ENCODE results near the gene FAM81A. TPM values are rescaled to one million over a fixed set of nuclear protein-coding genes. Genes with fewer than 3 reads are reported as not detected.

Gene FAM81A
- total RNA-seq, 1 donor from 2014 or later = 7.3 TPM

DNA sequence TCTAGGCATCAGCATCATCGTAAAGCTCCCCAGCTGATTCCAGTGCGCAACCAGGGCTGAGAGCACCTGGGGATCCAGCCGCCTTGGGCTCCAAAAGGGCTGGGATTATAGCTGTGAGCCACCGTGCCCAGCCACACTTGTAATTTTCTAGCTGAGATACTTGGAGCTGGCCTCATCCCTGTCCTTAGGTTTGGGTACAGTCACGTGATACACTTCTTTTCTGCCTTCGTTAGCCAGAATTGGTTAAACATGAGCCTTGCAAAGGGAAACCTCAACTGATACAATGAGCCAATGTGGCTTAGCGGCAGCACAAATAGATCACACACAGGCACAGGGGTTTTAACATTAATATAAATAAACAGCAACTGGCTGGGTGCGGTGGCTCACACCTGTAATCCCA, 103.8 kb downstream of the FAM81A start:
- no peak for DNase-seq (ENCODE audit: low spot score)

DNA sequence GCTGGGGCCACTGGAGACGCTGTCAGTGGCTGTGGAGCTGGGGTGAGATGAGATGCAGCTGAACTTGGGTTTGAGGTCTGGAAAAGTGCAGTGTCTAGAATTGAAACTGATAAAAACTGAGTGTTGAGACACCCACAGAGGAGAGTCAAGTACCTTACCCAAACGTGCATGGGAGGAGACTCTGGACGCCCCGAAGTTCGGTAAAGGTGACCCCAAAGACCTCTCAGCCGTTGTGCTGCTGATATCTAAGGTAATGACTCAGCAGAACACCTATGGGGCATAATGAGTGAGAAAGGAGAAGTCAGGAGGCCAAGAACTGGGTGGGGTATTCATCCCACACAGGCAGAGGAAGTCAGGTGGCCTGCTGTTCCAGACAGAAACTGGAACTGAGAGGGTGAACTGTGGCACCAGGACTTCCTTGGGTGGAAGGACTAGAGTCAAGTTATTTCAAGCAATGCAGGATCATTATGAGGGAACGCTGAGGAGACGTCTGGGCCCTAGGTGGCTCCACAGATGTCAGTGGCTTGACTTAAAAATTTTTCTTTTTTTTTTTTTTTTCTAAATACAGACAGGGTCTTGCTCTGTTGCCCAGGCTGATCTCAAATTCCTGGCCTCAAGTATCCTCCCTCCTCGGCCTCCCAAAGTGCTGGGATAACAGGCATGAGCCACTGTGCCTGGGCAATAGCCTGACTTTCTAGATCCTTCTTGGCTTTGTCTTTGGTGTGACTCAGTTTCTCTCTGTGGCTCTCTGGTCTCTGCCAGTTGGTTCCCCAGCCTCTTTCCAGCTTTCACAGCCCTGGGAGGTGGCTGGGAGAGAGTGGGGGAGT, 105.9 kb downstream of the FAM81A start:
- no peak for DNase-seq (ENCODE audit: low spot score)

DNA sequence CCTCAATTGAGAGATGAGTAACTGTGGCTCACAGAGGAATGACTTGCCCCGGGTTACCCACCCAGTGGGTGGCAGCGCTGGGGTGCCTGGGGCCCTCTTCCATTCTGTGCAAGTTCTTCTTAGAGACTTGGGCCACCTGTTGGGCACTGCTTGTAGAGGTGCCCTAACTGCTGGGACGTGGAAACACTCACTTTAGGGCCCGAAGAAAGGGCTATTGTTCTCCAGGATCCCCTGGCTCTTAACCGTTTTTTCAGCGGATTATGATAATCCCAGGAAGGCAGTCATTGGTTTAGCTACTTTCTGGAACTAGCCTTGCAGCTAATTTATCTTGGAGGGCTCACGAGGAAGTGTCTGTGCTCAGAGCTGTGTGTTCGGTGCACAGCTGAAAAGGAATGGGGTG, 107.6 kb downstream of the FAM81A start:
- DNase-seq (ENCODE audit: low spot score) = no peak

DNA sequence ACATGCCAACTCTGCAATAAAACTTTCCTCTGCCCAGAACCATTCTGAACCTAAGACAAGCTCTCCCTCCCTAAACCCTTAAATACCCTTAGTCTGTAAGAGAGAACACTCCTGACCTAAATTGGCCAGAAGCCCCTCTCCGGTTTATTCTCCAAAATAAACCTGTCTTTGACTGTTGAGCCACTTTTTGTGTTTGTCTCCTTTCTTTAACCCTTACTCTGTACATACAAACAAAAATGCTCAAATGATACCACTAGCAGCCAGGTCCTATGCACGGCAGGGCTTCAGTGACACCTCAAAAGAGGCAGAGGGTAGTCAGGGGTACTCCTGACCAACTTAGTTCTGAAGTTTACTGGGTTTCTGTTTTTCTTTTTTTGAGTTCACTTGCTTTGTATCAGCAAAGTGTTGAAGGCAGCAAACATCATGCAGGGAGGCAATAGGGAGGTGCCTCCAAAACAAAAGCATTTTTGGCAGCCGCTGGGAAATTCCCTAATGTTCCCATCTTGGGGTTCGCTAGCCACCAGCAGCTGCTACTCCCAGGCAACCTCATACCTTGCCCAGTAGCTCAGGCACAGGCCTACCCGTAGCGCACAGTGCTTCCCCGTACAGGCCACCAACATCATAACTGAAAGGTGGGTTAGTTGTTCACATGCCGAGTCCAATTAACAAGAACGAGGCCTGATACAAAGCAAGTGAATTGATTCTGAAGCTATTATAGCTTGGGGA, 110.7 kb downstream of the FAM81A start:
- no peak for DNase-seq (ENCODE audit: low spot score)

DNA sequence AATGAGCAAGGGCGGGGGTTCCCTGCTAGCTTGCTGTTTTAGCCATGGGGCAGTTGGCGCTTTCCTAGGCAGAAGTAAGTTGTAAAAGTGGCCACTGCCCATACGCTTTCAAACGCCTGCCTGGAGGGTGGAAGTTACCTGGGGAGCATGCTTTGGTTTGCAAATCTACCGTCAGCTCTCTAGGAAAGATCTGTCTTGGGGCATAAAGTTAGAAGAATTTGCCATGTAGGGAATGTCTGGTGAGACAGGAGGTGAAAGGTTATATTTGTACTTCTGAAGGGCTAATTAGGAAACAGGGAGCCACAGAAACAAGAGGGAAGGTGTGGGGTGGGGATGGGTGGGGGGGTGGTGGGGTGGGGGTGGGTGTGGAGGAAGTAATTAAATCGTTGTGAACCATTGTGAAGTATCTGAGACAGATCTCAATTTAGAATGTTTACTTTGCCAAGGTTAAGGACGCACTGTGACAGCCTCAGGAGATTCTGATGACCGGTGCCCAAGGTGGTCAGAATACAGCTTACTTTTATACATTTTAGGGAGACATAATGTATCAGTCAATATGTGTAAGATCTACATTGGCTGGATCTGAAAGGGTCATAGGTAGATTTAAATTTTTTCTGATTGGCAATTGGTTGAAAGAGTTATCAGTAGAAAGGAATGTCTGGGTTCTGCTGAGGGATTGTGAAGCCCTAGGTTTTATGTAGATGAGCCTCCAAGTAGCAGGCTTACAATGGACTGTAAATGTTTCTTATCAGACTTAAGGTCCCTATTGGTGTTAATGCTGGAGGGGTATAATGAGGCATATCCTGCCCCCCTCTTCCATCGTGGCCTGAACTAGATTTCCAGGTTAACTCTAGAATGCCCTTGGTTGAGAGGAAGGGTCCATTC, 111.6 kb downstream of the FAM81A start:
- no peak for DNase-seq (ENCODE audit: low spot score)

DNA sequence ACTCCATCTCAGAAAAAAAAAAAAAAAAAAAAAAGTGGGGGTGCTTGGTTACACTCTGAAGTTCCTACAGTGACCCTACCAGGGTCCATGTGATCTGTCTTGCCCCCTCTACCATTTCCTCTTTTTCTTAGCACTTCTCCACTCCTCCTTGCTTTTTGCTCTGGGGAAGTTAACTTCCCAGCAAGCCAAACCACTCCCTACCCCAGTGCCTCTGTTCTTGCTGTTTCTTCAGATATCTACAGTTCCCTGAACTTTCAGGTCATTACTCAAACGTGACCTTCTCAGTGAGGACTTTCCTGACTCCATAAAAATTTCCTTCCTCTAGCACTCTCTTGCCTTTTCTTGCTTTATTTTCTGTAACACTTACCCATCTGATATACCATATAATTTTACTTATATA, 112.5 kb downstream of the FAM81A start:
- no peak for DNase-seq (ENCODE audit: low spot score)

DNA sequence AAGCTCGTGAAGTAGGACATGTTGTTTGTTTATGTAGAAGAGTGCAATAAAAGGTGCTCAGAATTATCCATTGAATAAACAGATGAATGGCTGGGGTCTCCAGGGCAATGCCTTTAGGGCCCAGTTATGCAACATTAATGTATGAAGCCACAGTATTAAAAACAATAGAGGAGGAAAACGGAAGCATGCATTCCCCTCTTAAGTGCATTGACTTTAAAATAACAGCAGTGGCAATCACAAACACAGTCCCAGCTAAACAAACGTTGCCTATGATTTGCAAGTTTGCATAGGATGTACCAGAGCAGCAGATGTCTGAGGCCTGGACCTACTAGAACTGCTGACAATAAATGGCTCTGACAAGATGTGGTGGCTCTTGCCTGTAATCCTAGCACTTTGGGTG, 113.0 kb downstream of the FAM81A start:
- no peak for DNase-seq (ENCODE audit: low spot score)

DNA sequence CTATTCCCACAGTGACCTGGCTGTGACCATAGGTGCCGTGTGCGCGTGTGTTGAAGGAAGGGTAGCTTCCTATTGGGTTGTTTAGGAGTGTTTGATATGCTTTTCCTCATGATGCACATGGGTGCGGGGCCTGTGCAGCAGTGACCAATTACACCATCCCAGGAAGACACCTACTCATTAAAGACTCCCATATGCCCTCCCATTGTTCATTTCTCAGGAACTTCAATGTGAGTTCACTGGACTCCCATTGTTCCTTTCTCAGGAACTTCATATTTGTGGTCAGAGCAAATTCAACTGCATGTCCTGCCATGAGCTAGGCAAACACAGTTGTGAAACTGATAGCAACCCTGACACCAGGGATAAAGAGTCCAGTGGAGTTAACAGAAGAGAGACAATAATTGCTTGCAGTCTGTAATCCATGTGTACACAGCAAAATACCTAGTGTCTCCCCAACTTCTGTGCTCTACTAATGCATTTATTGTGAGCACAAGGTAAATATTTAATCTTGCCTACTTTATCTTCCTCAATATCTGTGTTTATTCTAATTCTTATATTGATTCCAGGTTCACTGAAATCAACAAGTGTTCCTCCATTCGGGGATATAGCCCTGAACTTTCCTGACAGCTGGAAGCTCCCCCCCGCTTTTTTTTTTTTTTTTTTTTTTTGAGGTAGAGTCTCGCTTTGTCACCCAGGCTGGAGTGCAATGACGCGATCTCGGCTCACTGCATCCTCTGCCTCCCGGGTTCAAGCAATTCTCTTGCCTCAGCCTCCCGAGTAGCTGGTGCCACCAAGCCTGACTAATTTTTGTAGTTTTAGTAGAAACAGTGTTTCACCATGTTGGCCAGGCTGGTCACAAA, 116.1 kb downstream of the FAM81A start:
- DNase-seq (ENCODE audit: low spot score) = no peak

DNA sequence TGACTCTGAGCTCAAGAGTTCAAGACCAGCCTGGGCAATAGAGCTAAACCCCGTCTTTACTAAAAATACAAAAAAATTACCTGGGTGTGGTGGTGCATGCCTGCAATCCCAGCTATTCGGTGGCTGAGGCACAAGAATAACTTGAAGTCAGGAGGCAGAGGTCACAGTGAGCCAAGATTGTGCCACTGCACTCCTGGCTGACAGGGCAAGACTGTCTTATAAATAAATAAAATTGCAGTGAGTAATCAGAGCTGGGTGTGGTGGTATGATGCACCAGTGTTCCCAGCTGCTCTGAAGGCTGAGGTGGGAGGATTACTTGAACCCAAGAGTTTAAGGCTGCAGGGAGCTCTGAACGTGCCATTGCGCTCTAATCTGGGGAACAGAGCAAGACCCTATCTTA, 117.7 kb downstream of the FAM81A start:
- DNase-seq (ENCODE audit: low spot score) = no peak

DNA sequence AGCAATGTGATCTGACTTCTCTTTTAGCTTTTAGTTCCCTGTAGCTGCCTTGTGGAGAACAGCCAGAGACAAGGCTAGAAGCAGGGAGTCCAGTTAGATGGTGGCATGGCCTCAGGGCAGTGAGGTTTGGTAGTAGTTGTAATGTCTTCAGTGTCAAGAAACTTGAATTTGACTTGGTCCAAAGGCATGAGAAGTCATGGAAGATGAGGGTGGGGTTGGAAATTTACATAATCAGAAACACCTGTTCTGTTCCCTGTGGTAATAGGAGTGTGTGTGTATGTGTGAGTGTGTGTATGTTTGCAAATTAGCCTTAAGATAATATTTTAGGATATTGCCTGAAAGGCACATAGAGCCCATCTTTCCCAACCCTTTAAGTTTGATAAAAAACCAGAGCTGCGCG, 118.4 kb downstream of the FAM81A start:
- DNase-seq (ENCODE audit: low spot score) = no peak

DNA sequence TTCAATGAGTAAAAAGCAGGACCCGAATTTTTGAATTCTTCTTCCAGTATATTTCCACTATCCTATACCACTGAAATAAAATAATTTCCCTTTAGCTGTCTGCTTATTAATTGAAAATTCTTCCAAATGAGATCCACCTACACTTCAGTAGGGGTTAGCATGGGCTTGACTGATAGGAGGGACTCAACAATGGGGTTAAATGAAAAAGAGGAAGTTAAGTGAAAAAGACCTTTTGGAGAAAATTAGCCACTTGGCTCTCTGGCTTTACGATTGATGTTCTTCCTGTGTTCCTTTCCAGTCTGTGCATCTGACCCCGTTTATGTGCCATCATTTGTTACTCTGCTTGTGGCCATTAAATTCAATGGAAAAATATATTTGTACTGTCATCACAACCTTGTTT, 119.6 kb downstream of the FAM81A start:
- no peak for DNase-seq (ENCODE audit: low spot score)

DNA sequence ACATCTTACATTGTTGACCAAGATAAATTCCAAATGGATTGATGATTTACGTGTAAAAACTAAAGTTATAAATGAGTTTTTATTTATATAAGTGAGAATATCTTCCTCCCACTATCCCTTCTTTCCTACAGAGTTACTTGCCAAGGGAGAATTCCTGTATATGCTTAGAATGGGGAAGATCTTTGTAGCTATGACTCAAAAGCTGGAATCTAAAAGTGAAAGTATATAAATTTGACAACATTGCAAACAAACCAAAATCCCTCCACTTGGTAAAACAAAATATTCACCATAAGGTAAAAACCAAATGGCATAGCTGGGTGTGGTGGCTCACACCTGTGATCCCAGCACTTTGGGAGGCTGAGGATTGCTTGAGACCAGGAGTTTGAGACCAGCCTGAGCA, 120.9 kb downstream of the FAM81A start:
- DNase-seq (ENCODE audit: low spot score) = no peak

DNA sequence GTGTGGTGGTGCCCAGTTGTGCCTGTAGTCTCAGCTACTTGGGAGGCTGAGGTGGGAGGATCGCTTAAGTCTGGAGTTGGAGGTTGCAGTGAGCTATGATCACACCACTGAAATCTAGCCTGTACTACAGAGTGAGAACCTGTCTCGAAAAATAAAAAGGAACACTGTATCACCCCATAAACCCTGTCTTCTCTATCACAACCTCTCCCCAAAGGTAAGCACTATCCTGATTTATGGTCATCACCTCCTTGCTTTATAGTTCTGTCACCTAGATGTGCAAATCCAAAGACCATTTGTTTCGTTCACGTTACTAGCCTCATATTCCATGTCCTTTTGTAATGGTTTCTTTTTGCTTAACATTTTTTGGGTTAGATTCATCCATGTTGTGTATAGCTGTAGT, 123.6 kb downstream of the FAM81A start:
- no peak for DNase-seq (ENCODE audit: low spot score)

DNA sequence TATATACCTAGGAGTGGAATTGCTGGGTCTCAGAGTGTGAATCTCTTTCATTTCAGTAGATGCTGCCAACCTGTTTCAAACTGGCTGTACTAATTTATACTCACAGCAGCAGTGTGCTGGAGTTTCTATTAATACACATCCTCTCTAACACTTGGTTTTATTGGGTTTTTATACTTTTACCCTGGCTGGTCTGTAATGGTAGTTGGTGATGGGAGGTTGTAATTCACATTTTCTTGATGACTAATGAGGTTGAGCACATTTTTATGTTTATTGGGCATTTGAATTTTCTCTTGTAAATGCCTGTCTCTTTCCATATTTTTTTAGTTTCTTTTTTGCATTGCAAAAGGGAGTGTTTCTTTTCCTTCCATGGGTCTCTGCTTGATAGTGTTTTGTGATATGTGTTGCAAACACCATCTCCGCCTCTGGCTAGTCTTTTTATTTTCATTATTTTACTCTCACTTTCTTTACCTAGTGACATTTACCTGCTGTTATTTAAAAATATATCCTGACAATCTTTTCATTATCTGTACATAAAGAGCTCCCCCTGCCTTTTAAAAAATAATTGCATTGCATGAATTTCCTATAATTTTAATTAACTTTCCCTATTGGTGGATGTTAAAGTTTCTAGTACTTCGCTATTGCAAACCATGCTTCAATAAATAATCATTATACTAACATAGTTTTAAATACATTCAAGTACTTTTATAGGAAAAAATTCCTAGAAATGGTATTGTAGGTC, 124.6 kb downstream of the FAM81A start:
- DNase-seq (ENCODE audit: low spot score) = no peak

DNA sequence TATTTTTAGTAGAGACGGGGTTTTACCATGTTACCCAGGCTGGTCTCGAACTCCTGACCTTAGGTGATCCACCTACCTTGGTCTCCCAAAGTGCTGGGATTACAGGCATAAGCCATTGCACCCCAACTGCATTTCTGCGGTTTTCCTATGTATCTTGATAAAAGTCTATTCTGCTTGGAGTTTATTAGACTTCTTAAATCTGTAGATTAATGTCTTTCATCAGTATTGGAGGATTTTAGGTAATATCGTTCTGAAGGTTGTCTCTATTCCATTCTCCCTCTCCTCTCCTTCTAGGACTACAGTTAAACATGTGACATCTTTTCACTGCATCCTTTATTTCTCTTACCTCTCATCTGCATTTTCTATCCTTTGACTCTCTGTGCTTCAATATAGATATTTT, 127.3 kb downstream of the FAM81A start:
- DNase-seq (ENCODE audit: low spot score) = no peak

DNA sequence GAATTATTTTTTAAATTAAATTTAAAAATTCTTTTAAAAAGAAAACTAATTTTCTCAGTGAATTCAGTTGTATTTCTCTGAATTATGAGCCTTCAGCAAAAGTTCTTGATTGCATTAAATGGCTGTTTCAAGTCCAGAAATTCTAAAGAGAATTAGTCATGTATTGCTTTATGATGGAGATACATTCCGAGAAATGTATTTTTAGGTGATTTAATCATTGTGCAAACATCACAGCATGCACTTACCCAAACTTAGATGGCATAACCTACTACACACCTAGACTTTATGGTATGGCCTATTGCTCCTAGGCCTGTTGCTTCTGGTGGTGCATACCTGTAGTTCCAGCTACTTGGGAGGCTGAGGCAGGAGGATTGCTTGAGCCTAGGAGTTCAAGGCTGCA, 129.3 kb downstream of the FAM81A start:
- no peak for DNase-seq (ENCODE audit: low spot score)

DNA sequence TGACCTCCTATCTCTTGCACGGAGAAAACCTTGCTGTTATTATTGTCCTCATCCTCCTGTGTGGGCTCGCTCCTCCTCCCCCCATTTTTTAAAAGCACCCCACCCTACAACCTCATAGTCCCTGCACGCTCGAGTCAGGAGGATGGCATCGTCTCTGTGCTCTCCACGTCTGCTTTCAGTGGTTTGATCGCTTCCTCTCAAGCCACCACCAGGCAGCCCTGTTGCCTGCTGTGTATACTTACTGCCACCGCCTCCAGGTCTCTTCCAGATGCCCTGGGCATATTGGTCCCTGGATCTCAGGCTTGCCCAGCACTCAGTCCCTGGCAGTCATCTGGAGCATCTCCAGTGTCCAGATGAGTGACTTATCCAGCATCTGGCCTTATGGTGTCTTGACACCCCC, 131.5 kb downstream of the FAM81A start:
- DNase-seq (ENCODE audit: low spot score) = no peak

DNA sequence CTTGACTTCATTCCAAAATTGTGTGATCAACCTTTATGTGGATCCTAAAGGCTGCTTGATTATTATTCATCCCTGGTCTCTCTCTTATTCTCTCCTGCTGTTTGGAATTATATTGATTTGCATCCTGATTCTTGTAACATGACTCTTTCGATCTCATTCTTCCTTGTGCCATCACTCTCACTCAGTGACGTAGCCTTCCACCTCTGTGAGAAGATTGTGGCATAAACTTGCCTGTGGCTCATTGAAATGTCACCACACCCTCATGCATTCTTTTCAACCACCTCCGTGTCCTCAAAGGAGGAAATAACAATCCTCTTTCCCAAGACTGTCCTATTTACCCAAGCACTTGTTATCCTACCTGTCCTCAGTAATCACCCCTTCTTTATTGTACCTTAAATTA, 132.3 kb downstream of the FAM81A start:
- no peak for DNase-seq (ENCODE audit: low spot score)

DNA sequence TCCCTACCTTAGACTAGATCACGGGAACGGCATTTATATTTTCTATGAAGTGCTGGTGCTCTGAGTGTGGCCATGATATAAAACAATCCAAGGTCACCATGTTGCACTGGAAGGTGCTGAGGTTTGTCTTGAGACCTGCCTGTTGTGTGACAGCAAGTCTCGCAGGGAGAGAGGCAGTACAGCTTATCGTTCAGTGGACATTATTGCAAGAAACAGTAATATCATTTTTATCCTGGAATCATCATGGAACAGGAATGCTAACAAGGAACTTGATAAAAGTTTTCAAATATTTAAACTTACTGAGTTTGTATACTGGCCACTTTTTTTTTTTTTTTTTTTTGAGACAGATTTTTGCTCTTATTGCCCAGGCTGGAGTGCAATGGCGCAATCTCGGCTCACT, 133.6 kb downstream of the FAM81A start:
- DNase-seq (ENCODE audit: low spot score) = no peak
